GM13976 (cell line): ENCODE measurements around the gene PLA1A.

Experiments used
- DNase-seq: peaks from one replicate; pipeline ENCODE4 v3.0.0; 2012; ENCODE audit warnings: low spot score
- in situ Hi-C: fragments of 300-500 bp; cut with MboI; formaldehyde crosslinking; loops from one replicate; pipeline ENCODE4 v1.12.0; 2022; ENCODE audit warnings: low sequenced_read_pairs, mixed read lengths, inconsistent platforms; ENCODE audit not compliant: unreplicated experiment
- TF ChIP-seq, protein P1 (sequence below): IDR thresholded peaks from 2 replicates; pipeline ENCODE4 v1.5.1; 2012; ENCODE audit warnings: borderline replicate concordance, mild to moderate bottlenecking; ENCODE audit not compliant: insufficient read depth; ENCODE audit errors: extremely low read depth, missing control alignments, control extremely low read depth

PLA1A gene

DNA sequence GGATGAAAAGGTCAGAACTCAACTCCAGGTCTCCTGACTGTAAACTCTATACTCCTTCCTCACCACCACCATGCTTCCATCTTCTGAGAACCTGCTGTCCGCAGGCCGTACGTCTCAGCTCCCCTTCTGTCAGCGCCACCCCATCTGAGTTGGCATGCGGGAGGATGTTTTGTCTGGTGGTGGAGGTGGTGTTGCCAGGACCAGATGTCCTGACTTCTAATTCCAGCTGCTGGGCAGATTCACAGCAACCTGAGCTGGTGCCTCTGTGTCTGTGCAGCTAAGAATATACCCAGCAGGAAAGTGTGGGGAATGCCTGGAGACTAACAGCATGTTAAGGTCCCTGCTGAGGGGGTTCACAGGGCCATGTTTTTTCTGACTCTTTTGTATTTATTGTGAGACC lies 23.2 kb downstream of the PLA1A start:
- TF ChIP-seq, protein P1, sequence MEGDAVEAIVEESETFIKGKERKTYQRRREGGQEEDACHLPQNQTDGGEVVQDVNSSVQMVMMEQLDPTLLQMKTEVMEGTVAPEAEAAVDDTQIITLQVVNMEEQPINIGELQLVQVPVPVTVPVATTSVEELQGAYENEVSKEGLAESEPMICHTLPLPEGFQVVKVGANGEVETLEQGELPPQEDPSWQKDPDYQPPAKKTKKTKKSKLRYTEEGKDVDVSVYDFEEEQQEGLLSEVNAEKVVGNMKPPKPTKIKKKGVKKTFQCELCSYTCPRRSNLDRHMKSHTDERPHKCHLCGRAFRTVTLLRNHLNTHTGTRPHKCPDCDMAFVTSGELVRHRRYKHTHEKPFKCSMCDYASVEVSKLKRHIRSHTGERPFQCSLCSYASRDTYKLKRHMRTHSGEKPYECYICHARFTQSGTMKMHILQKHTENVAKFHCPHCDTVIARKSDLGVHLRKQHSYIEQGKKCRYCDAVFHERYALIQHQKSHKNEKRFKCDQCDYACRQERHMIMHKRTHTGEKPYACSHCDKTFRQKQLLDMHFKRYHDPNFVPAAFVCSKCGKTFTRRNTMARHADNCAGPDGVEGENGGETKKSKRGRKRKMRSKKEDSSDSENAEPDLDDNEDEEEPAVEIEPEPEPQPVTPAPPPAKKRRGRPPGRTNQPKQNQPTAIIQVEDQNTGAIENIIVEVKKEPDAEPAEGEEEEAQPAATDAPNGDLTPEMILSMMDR: no peak
- no peak for DNase-seq
- in situ Hi-C loops: no loop called here

GRCh38 chr3:119624002-119624720 lies 26.5 kb downstream of the PLA1A start:
- in situ Hi-C loops: no loop called here
- no peak for DNase-seq
- TF ChIP-seq, protein P1: no peak

GRCh38 chr3:119625451-119626153 lies 27.9 kb downstream of the PLA1A start:
- in situ Hi-C loops: no loop called here
- DNase-seq: no peak
- TF ChIP-seq, protein P1: no peak

DNA sequence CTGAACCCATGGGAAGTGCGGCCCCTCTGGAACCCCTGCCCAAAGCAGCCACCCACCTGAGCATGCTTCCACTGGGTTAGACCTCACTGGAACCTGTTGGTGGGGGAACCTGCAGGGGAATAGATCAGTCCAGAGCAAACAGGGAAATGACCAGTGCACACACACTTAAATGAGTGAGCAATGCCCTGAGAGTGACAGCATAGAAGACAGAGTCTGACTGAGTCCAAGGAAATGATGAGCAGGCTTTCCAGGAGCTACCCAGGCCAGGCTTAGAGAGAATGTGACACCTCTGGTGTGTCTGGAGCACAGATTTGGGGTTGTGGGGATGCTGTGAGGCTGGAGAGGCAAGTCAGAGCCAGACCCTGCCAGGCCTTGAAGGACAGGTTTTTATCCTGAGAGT lies 28.5 kb downstream of the PLA1A start:
- DNase-seq: no peak
- in situ Hi-C loops: no loop called here
- TF ChIP-seq, protein P1: no peak

GRCh38 chr3:119627461-119627860 lies 29.8 kb downstream of the PLA1A start:
- no peak for DNase-seq
- in situ Hi-C loops: no loop called here

GRCh38 chr3:119628390-119628789 lies 30.7 kb downstream of the PLA1A start:
- DNase-seq: no peak
- TF ChIP-seq, protein P1: no peak
- in situ Hi-C loops: no loop called here

More at GRCh38 chr3:119627461-119627860, 29.8 kb downstream of the PLA1A start:
- TF ChIP-seq, protein P1: no peak
